Measurements from ENCODE around the gene GRIP1. TPM values are rescaled to one million over a fixed set of nuclear protein-coding genes. Genes with fewer than 3 reads are reported as not detected.

Gene GRIP1
- total and polyA plus RNA-seq, 2 donors from 2014 or later: 3.9 to 18.4 TPM

DNA sequence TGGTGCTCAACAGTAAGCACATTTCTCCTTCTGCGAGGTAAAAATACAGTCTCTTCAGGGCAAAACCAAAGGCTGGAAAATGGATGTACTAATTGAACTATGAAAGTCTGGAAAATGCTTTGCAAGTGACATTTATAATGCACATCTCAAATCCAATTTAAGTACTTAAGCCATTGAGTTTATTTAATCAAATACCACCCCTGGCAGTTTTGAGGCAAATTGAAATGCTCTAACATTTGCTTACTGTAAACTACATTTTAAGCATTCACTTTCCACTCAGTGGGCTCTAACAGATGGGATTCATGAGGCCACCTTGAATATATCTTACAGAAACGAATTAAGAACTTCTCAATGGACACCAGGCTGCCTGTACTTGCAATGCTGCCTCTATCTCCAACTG lies 306.9 kb downstream of the GRIP1 start:
- TF ChIP-seq, protein P1, sequence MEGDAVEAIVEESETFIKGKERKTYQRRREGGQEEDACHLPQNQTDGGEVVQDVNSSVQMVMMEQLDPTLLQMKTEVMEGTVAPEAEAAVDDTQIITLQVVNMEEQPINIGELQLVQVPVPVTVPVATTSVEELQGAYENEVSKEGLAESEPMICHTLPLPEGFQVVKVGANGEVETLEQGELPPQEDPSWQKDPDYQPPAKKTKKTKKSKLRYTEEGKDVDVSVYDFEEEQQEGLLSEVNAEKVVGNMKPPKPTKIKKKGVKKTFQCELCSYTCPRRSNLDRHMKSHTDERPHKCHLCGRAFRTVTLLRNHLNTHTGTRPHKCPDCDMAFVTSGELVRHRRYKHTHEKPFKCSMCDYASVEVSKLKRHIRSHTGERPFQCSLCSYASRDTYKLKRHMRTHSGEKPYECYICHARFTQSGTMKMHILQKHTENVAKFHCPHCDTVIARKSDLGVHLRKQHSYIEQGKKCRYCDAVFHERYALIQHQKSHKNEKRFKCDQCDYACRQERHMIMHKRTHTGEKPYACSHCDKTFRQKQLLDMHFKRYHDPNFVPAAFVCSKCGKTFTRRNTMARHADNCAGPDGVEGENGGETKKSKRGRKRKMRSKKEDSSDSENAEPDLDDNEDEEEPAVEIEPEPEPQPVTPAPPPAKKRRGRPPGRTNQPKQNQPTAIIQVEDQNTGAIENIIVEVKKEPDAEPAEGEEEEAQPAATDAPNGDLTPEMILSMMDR (IDR thresholded peaks at IDR 0.05; ENCODE audit: borderline replicate concordance, extremely low read depth, insufficient read depth): no peak
- H3K9me3 ChIP-seq (ENCODE audit: control insufficient read depth in 2 of 3, insufficient read depth in 1 of 3, low read length in 3 of 3): no peaks in the 10 kb centered on the region
- H3K27me3 ChIP-seq (ENCODE audit: control insufficient read depth, insufficient read depth, low read length): no peaks in the 10 kb centered on the region
- no peaks in the 10 kb centered on the region for H3K4me1 ChIP-seq (ENCODE audit: control insufficient read depth in 2 of 3, insufficient read depth in 2 of 3, low read depth in 1 of 3, low read length in 3 of 3)
- no peak overlapping the region for H3K27ac ChIP-seq (ENCODE audit: low read depth in 2 of 2, low read length in 2 of 2)
- H3K36me3 ChIP-seq (ENCODE audit: control insufficient read depth in 2 of 3, insufficient read depth in 3 of 3, low read length in 3 of 3): no peaks in the 10 kb centered on the region
- no peak overlapping the region for H3K9ac ChIP-seq (ENCODE audit: low read length in 3 of 3)
- FAIRE-seq (no peak), DNase-seq (no peak)
- intact Hi-C loops (cut with DNase I): no loop called here
- no peak overlapping the region for H3K4me3 ChIP-seq (ENCODE audit: low read length in 3 of 3)

GRCh38 chr12:66367015-66367667 lies 311.7 kb downstream of the GRIP1 start:
- no peaks in the 10 kb centered on the region for H3K27me3 ChIP-seq (ENCODE audit: control insufficient read depth, insufficient read depth, low read length)
- H3K27ac ChIP-seq (ENCODE audit: low read depth in 2 of 2, low read length in 2 of 2): no peak overlapping the region
- no peak overlapping the region for H3K4me3 ChIP-seq (ENCODE audit: low read length in 3 of 3)
- no peak for FAIRE-seq
- no peaks in the 10 kb centered on the region for H3K9me3 ChIP-seq (ENCODE audit: control insufficient read depth in 2 of 3, insufficient read depth in 1 of 3, low read length in 3 of 3)
- no peaks in the 10 kb centered on the region for H3K4me1 ChIP-seq (ENCODE audit: control insufficient read depth in 2 of 3, insufficient read depth in 2 of 3, low read depth in 1 of 3, low read length in 3 of 3)
- TF ChIP-seq, protein P1 (IDR thresholded peaks at IDR 0.05; ENCODE audit: borderline replicate concordance, extremely low read depth, insufficient read depth): no peak
- intact Hi-C loops (cut with DNase I): no loop called here
- no peak overlapping the region for H3K9ac ChIP-seq (ENCODE audit: low read length in 3 of 3)
- H3K36me3 ChIP-seq (ENCODE audit: control insufficient read depth in 2 of 3, insufficient read depth in 3 of 3, low read length in 3 of 3): no peaks in the 10 kb centered on the region
- no peak for DNase-seq

DNA sequence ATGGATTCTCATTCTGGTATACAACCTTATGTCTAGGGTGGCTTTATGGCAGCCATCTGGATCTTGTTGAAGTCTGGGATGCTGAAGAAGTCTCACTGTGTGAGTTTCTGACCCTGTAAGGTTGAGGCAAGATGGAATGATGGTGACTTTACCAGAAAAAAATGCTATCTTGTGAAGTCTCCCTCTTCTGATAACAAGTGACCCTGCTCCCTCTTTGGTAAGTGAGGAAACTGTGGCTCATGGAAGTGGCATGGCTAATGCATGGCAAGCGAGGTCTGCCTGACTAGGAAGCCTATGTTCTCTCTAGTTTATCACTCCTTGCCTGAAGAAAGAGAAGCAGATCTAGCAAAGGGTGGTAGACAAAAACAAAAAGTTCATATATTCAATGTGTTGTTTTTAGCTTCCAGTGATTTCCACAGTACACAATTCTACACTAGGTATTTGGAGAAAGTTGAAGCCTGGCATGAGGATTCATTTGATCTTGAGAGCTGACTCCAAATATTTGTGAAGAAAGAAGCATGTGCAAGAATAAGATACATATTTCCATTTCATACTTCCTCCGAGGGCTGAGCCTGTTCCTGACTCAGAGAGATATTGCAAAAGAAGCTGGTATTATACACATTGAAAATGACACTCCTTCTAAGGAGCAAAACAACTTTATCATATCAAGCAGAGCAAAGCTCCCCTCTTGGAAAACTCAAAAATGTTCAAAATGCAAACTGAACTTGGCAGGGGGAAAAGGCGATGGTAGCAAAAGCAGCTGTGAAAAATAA lies 313.0 kb downstream of the GRIP1 start:
- Histone ChIP-seq H3K27me3 (ENCODE audit: control insufficient read depth, insufficient read depth, low read length) (no peaks in the 10 kb centered on the region), H3K36me3 (ENCODE audit: control insufficient read depth in 2 of 3, insufficient read depth in 3 of 3, low read length in 3 of 3) (no peaks in the 10 kb centered on the region), H3K27ac (ENCODE audit: low read depth in 2 of 2, low read length in 2 of 2) (no peak overlapping the region), H3K9ac (ENCODE audit: low read length in 3 of 3) (no peak overlapping the region), H3K4me1 (ENCODE audit: control insufficient read depth in 2 of 3, insufficient read depth in 2 of 3, low read depth in 1 of 3, low read length in 3 of 3) (no peaks in the 10 kb centered on the region), H3K9me3 (ENCODE audit: control insufficient read depth in 2 of 3, insufficient read depth in 1 of 3, low read length in 3 of 3) (no peaks in the 10 kb centered on the region), H3K4me3 (ENCODE audit: low read length in 3 of 3) (no peak overlapping the region)
- TF ChIP-seq, protein P1 (IDR thresholded peaks at IDR 0.05; ENCODE audit: borderline replicate concordance, extremely low read depth, insufficient read depth): no peak
- intact Hi-C loops (cut with DNase I): no loop called here
- no peak for DNase-seq
- no peak for FAIRE-seq
